Skeletal muscle tissue (tissue), 4 donors: ENCODE measurements around the gene PPIL6. TPM values are rescaled to one million over a fixed set of nuclear protein-coding genes. Genes with fewer than 3 reads are reported as not detected.

Experiments
- H3K27ac ChIP-seq: one replicate; pipeline ENCODE4 v1.7.0; 2013; ENCODE audit warnings: mild to moderate bottlenecking, low read depth, low read length, inconsistent platforms
- H3K27me3 ChIP-seq, 3 donors: one replicate each; pipeline ENCODE4 v1.7.0; 2013; ENCODE audit warnings: low read length in 3 of 3; ENCODE audit not compliant: control insufficient read depth in 3 of 3, insufficient read depth in 3 of 3
- H3K36me3 ChIP-seq, 3 donors: one replicate each; pipeline ENCODE4 v1.7.0; 2013; ENCODE audit warnings: low read length in 3 of 3; ENCODE audit not compliant: control insufficient read depth in 3 of 3, insufficient read depth in 3 of 3
- H3K4me1 ChIP-seq, 3 donors: one replicate each; pipeline ENCODE4 v1.7.0; 2013; ENCODE audit warnings: low read length in 3 of 3, mild to moderate bottlenecking in 3 of 3; ENCODE audit not compliant: control insufficient read depth in 3 of 3, insufficient read depth in 3 of 3
- H3K4me3 ChIP-seq, 3 donors: one replicate each; pipeline ENCODE4 v1.7.0; 2013; ENCODE audit warnings: low read length in 3 of 3
- H3K9ac ChIP-seq, 3 donors: one replicate each; pipeline ENCODE4 v1.7.0; 2013; ENCODE audit warnings: low read length in 3 of 3, mild to moderate bottlenecking in 3 of 3, moderate library complexity in 2 of 3, low read depth in 1 of 3
- H3K9me3 ChIP-seq, 3 donors: one replicate each; pipeline ENCODE4 v1.7.0; 2013; ENCODE audit warnings: low read length in 3 of 3; ENCODE audit not compliant: control insufficient read depth in 3 of 3
- total RNA-seq: library from RNA; depleted of rRNA; stranded (reverse); fragments of >200 nt; gene quantifications from one replicate; pipeline ENCODE4 v1.2.3, GENCODE V29; 2014
- donor health status: Osteomylitis.

The PPIL6 gene
- total RNA-seq, 1 donor from 2014 or later: 15.7 TPM

- peaks cover 26 to 45% (median 29%) of the 10 kb centered on the region in 3 donors for H3K4me1 ChIP-seq
- no peaks in the 10 kb centered on the region for H3K27me3 ChIP-seq
- H3K36me3 ChIP-seq: peaks cover 0 to 5% (median 2%) of the 10 kb centered on the region in 3 donors
- H3K9ac ChIP-seq: peak overlapping the region in 2 of 3 donors; percentile 75 to 78
- H3K4me3 ChIP-seq: peak overlapping the region; percentile 71 to 92 (median 86)
- no peaks in the 10 kb centered on the region for H3K9me3 ChIP-seq
- peak overlapping the region; percentile 63 for H3K27ac ChIP-seq
These were observed 16.5 kb upstream of the PPIL6 start for GRCh38 chr6:109456710-109457561.

GRCh38 chr6:109456111-109456583 lies 15.7 kb upstream of the PPIL6 start:
- H3K4me3 ChIP-seq: peak overlapping the region; percentile 71 to 92 (median 86)
- H3K9ac ChIP-seq: peak overlapping the region; percentile 61 to 78 (median 75)
- no peaks in the 10 kb centered on the region for H3K9me3 ChIP-seq
- peaks cover 0 to 6% (median 4%) of the 10 kb centered on the region in 3 donors for H3K36me3 ChIP-seq
- H3K27ac ChIP-seq: peak overlapping the region; percentile 63
- H3K4me1 ChIP-seq: peaks cover 26 to 45% (median 29%) of the 10 kb centered on the region in 3 donors
- no peaks in the 10 kb centered on the region for H3K27me3 ChIP-seq

GRCh38 chr6:109455437-109456110 lies 15.1 kb upstream of the PPIL6 start, which contains the start of gene MICAL1:
TSS of gene MICAL1 (minus strand) at chr6:109455772. CDS start at chr6:109454196, 1,576 bp downstream.
- Histone ChIP-seq H3K27me3 (no peaks in the 10 kb centered on the region), H3K4me1 (peaks cover 26 to 45% (median 29%) of the 10 kb centered on the region in 3 donors), H3K9me3 (no peaks in the 10 kb centered on the region), H3K36me3 (peaks cover 0 to 6% (median 4%) of the 10 kb centered on the region in 3 donors), H3K4me3 (peak within 1 kb of the TSS; percentile 81 to 92 (median 86)), H3K27ac (peak within 1 kb of the TSS; percentile 63), H3K9ac (peak within 1 kb of the TSS; percentile 75 to 82 (median 77))

GRCh38 chr6:109454496-109455436 lies 14.3 kb upstream of the PPIL6 start:
- peak overlapping the region; percentile 67 to 82 (median 77) for H3K9ac ChIP-seq
- peak overlapping the region; percentile 60 for H3K27ac ChIP-seq
- no peaks in the 10 kb centered on the region for H3K27me3 ChIP-seq
- H3K4me3 ChIP-seq: peak overlapping the region; percentile 81 to 92 (median 86)
- peaks cover 0 to 6% (median 4%) of the 10 kb centered on the region in 3 donors for H3K36me3 ChIP-seq
- no peaks in the 10 kb centered on the region for H3K9me3 ChIP-seq
- peaks cover 26 to 45% (median 29%) of the 10 kb centered on the region in 3 donors for H3K4me1 ChIP-seq

GRCh38 chr6:109453594-109454495 lies 13.4 kb upstream of the PPIL6 start:
- peaks cover 26 to 44% (median 29%) of the 10 kb centered on the region in 3 donors for H3K4me1 ChIP-seq
- peak overlapping the region; percentile 1 to 45 (median 10) for H3K9ac ChIP-seq
- H3K4me3 ChIP-seq: peak overlapping the region; percentile 12 to 65 (median 64)

GRCh38 chr6:109453156-109453555 lies 12.7 kb upstream of the PPIL6 start:
- Histone ChIP-seq H3K9me3 (no peaks in the 10 kb centered on the region), H3K36me3 (peaks cover 0 to 6% (median 4%) of the 10 kb centered on the region in 3 donors), H3K27ac (no peak overlapping the region), H3K27me3 (no peaks in the 10 kb centered on the region), H3K4me1 (peaks cover 26 to 37% (median 29%) of the 10 kb centered on the region in 3 donors), H3K4me3 (no peak overlapping the region), H3K9ac (no peak overlapping the region)

More at GRCh38 chr6:109453594-109454495, 13.4 kb upstream of the PPIL6 start:
- Histone ChIP-seq H3K27me3 (no peaks in the 10 kb centered on the region), H3K27ac (no peak overlapping the region), H3K36me3 (peaks cover 0 to 6% (median 4%) of the 10 kb centered on the region in 3 donors), H3K9me3 (no peaks in the 10 kb centered on the region)

- H3K4me1 ChIP-seq: peaks cover 21 to 30% (median 26%) of the 10 kb centered on the region in 3 donors
- no peak overlapping the region for H3K9ac ChIP-seq
- H3K27ac ChIP-seq: no peak overlapping the region
- peaks cover 0 to 6% (median 4%) of the 10 kb centered on the region in 3 donors for H3K36me3 ChIP-seq
- H3K27me3 ChIP-seq: no peaks in the 10 kb centered on the region
- no peak overlapping the region for H3K4me3 ChIP-seq
- no peaks in the 10 kb centered on the region for H3K9me3 ChIP-seq
These were observed 11.8 kb upstream of the PPIL6 start for GRCh38 chr6:109452181-109452580.

GRCh38 chr6:109451376-109451775 lies 10.9 kb upstream of the PPIL6 start:
- Histone ChIP-seq H3K9ac (no peak overlapping the region), H3K27me3 (no peaks in the 10 kb centered on the region), H3K4me1 (peaks cover 13 to 22% (median 18%) of the 10 kb centered on the region in 3 donors), H3K4me3 (no peak overlapping the region), H3K36me3 (peaks cover 4 to 9% (median 4%) of the 10 kb centered on the region in 3 donors), H3K9me3 (no peaks in the 10 kb centered on the region), H3K27ac (no peak overlapping the region)
